Stimulated activated CD4-positive, alpha-beta T cell treated with anti-CD3 and anti-CD28 coated beads, Interleukin-1b, Interleukin-23, amount 100 ng/mL, for 1 hour (primary cell): ENCODE measurements around the gene SLC2A5.

Source experiments
- DNase-seq, 2 donors: peaks; one replicate each; pipeline ENCODE4 v3.0.0-alpha.2; 2020; ENCODE audit warnings: low read depth in 2 of 2

Gene SLC2A5

GRCh38 chr1:9061252-9061960, 8.0 kb downstream of the SLC2A5 start:
- DNase-seq = no peak

DNA sequence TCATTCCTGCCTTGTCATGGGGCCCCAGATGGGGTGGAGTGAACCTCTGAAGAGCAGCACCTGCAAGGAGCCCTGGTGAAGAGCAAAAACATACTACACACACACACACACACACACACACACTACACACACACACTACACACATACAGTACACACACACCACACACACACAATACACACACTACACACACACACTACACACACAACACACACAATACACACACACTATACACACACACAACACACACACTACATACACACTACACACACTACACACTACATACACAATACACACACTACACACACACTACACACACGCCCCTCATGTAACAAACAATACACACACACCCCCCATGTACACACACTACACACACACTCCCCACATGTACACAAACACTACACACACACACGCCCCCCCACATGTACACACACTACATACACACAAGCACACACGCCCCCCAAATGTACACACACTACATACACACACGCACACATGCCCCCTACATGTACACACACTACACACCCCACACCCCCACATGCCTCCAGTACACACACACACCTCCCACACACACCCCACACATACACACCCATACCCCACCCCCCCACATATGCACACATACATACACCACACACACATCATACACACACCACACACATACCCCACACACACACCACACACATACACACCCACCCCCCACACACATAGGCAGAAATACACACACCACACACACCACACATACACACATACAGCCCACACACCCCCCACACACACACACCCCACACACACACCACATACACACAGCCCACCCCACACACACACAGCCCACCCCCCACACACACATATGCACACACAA, 9.3 kb downstream of the SLC2A5 start:
- no peak for DNase-seq

DNA sequence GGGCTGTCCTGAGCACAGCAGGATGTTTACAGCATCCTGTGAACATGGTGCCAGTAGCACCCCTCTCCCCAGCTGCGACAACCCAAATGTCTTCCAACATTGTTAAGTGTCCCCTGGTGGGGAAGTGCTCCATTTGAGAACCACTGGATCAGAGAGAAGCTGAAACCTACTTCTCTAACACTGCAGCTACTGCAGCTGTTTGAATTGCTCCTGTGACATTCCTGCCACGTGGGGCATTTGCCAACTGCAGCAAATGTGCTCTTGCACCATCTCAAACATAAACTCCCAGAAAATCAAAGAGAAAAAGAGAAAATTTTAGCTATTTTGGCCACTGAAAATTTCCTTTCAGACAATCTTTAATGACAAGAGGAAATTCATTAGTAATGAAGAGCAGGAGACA, 11.0 kb downstream of the SLC2A5 start:
- DNase-seq = no peak

- no peak for DNase-seq
Measured at GRCh38 chr1:9057851-9058250, 11.6 kb downstream of the SLC2A5 start.

DNA sequence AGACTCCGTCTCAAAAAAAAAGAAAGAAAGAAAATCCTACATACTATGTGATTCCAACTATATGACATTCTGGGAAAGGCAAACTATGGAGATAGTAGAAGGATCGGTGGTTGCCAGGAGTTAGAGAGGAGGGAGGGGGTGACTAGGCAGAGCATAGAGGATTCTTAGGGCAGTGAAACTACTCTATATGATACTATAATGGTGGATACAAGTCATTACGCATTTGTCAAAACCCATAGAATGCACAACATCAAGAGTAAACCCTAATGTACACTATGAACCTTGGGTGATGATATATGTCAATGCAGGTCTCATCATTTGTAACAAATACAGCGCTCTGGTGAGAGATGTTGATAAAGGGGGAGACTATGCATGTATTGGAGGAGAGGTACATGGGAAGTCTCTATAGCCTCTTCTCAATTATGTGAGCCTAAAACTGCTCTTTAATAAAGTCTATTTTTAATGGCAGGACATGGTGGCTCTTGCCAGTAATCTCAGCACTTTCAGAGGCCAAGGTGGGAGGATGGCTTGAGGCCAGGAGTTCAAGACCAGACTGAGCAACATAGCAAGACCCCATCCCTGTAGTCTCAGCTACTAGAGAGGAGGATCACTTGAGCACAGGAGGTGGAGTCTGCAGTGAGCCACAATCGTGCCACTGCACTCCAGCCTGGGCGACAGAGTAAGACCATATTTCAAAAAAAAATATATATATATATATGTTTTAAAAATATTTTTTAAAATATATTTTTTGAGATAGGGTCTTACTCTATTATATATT, 17.0 kb downstream of the SLC2A5 start:
- DNase-seq = no peak

DNA sequence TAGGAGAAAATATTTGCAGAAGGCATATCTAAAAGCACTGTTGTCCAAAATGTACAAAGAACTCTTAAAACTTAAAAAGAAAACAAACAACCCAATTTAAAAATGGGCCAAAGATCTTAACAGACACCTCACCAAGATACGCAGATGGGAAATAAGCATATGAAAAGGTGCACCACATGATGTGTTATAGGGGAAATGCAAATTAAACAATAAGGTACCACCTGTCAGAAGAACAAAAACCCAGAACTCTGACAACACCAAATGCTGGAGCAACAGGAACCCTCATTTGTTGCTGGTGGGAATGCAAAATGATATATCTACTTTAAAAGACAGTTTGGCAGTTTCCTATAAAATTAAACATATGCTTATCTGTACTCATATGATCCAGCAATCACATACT, 18.1 kb downstream of the SLC2A5 start:
- DNase-seq = no peak

DNA sequence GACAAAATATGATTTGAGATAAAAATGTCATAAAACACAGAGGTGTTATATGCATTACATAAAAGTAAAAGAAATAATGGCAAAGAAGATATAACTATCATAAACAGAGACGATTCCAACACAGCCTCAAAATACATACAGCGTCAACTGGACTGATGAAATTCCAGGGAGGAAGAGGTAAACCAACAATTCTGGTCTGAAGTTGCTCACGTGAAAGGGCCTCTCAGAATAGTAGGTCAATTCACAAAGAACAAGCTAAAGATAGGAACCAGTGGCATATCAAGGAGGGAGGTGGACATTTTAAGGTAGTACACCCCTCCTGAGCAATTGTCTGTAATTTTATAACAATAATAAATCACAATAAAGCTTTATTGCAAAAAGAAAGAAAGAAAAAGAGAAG, 18.6 kb downstream of the SLC2A5 start:
- DNase-seq = no peak

DNA sequence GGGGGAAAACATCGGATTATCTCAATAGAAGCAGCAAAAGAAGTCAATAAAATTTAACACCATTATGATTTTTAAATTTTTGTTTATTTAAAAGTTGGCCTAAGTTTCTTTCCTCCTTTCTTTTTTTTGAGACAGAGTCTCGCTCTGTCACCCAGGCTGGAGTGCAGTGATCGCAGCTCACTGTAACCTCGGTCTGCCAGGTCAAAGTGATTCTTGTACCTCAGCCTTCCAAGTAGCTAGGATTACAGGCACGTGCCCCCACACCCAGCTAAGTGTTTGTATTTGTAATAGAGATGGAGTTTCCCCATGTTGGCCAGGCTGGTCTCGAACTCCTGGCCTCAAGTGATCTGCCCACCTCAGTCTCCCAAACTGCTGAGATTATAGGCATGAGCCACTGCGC, 20.9 kb downstream of the SLC2A5 start:
- DNase-seq = no peak

DNA sequence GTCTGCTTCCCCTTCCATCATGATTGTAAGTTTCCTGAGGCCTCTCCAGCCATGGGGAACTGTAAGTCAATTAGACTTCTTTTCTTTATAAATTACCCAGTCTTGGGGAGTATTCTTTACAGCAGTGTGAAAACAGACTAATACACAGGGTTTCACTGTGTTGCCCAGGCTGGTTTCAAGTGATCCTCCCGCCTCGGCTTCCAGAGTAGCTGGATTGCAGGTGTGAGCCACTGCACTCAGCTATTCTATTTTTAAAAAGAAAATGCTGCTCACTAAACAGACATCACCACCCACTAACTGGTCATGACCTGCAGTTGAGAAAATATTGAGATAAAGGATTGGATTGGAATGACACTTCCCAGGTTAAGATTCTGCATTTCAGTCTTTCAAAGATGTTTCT, 22.4 kb downstream of the SLC2A5 start:
- DNase-seq = no peak

- DNase-seq = no peak
Measured at GRCh38 chr1:9045861-9046510, 23.4 kb downstream of the SLC2A5 start.

DNA sequence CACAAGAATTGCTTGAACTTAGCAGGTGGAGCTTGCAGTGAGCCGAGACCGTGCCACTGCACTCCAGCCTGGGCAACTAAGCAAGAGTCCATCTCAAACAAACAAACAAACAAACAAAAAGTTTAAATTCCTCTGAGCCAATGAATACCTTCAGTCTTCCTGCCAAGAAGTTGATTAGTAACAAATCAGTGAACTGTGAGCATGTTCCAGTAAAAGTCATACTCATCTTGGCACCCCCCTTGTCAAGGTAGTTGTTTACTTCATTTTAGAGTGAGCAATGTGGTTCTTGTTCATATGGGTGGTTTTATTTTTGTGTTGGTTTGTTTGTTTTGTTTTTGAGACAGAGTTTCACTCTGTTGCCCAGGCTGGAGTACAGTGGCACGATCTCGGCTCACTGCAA, 25.2 kb downstream of the SLC2A5 start:
- DNase-seq = no peak

DNA sequence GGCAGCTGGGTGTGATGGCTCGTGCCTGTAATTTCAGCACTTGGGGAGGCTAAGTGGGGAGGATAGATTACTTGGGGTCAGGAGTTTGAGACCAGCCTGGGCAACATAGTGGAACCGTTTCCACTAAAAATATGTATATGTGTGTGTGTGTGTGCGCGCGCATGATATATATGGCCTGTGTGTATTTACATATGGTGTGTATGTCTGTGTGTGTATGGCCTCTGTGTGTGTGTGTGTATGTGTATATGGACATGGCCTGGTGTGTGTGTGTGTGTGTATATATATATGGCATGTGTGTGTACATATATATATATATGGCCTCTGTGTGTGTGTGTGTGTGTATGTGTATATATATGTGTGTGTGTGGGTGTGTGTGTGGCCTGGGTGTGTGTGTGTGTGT, 27.2 kb downstream of the SLC2A5 start:
- DNase-seq = no peak

DNA sequence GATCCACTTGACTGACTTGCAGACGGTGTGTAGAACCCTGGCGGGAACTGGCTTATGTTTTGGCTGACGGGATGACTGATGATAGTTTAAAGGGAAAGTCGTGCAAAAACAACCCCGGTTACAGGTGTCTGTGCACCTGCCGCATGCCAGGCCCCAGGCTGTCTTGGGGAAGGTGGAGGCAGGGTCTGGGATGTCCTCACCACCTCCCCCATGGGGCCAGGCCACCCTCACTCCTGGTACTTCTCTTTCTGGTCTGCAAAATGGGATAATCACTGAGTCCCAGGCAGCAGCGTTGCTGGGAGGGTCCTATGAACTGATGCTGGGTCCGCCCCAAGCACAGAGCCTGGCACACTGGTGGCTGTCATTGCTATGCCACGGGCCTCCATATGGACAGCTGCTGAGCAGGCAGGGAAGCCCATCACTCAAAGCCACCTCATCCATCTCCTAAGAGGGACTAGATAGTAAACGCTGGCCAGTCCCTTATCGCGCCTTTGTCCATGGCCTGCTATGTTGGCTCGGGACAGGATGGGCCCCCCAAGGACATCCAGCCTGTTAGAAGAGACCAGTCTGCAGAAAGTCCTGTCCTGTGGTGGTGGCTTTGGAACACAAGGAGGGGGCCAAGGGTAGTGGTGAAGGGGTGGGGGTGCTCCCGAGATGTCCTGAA, 28.2 kb downstream of the SLC2A5 start:
- no peak for DNase-seq

DNA sequence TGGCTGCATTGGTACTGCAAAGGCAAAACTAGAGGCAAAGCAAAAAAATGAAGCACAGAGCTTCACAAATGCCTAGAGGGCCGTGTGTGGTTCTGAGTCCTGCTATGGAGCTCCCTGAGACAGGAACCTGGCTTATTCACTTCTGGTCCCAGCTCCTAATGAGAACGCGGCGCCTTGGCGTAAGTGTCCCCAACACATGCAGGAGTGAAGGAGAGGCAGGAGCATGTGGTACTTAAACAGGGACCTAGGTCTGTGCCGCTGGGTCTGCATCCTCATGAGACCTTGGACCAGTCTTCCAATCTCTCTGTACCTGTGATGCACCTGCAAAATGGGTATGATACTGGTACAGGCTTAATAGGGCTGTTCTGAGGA, 28.8 kb downstream of the SLC2A5 start:
- DNase-seq = no peak

DNA sequence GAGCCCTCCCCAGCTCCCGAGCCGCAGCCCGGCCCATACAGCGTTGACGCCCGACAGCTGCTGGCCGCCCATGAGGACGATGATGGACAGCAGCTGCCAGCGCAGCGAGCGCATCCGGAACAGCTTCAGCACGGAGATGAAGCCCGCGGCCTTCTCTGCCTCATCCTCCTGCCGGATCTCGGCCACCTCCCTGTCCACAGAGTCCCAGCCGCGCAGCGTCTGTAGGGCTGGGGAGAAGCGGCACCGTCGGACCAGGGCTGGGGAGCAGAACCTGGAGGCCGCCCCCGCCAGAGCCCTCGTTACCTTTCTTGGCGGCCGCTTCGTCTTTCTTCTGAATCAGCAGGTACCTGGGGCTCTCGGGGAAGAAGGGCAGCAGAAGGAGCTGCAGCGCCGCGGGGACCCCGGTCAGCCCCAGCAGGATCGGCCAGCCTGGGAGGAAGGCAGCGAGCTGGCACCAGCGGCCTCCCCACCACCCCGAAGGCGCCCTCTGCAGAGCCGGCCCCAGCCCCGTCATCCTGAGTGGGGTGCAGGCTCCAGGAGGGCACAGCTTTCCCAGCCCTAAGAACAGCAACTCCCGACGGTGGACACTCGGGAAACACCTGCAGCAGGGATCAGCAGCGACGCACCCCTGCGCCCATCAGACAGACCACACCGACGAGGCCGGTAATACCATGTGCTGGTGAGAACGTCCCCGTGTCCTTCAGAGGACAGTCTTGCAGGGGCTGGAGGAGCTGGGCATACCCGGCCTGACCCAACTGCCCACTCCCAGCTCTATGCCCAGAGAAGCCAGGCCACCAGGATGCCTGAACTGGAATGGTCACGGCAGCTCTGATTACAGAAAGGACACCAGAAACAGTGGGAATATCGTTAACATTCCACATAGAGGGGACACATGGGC, 29.4 kb downstream of the SLC2A5 start:
- DNase-seq = no peak

DNA sequence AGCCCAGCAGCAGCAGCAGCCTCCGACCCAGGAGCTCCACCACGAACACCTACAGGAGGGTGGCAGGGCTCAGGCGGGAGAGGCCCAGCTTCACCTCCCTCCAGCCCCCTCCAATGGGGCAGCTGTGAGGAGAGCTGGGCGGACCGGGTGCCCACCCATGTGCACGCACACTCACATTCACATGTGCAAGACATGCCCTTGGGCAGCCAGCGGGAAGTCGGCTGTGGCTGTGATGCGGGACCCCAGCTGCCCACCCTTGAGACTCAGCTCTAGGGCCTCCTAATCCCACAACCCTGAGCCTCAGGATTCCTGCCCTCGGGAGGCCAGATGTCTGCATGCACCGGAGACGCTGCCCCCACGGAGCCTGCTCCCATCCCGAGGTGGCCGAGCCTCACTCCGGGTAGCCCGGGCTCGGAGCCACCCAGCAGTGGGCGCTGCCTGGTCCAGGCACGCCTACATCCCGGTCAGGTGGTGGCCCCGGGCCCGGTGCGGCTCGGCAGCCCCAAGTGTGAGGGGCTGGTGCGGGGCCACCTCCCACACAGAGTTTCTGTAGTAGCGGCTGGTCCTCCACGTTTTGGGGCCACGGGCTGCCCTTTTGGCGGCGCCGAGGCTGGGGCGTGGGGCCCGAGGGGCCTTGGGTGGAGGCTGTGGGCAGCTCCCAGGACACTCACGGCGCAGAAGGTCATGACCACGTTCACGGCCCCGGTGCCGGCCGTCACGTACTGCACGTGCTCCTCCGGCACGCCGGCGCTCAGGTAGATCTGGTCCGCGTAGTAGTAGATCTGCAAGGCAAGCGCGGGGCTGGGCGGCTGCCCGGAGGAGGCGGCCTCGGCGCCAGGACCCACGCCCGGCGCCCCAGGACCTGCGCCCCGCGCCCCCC, 30.3 kb downstream of the SLC2A5 start:
- no peak for DNase-seq

- DNase-seq = no peak
Measured at GRCh38 chr1:9038338-9038650, 31.1 kb downstream of the SLC2A5 start.

GRCh38 chr1:9037476-9038337, 31.7 kb downstream of the SLC2A5 start:
- no peak for DNase-seq

- DNase-seq = no peak
Measured at GRCh38 chr1:9035226-9035625, 34.2 kb downstream of the SLC2A5 start.
